Osteocyte (in vitro differentiated cells): ENCODE data around the gene XRCC3. TPM values are rescaled to one million over a fixed set of nuclear protein-coding genes. Genes with fewer than 3 reads are reported as not detected.

Experiments used
- DNase-seq: peaks from one replicate; pipeline ENCODE4 v3.0.0; 2021; ENCODE audit warnings: mixed read lengths; ENCODE audit not compliant: unreplicated experiment; ENCODE audit errors: extremely low spot score
- H3K27ac Mint-ChIP-seq: one replicate; pipeline ENCODE4 v1.8.0; 2021; ENCODE audit warnings: mild to moderate bottlenecking, mixed read lengths; ENCODE audit not compliant: unreplicated experiment
- H3K27me3 Mint-ChIP-seq: one replicate; pipeline ENCODE4 v1.8.0; 2021; ENCODE audit warnings: mixed read lengths; ENCODE audit not compliant: unreplicated experiment
- H3K36me3 Mint-ChIP-seq: one replicate; pipeline ENCODE4 v1.8.0; 2021; ENCODE audit warnings: mixed read lengths; ENCODE audit not compliant: unreplicated experiment
- H3K4me1 Mint-ChIP-seq: one replicate; pipeline ENCODE4 v1.8.0; 2021; ENCODE audit warnings: mixed read lengths; ENCODE audit not compliant: unreplicated experiment
- H3K4me3 Mint-ChIP-seq: one replicate; pipeline ENCODE4 v1.8.0; 2021; ENCODE audit warnings: mild to moderate bottlenecking, moderate library complexity, mixed read lengths; ENCODE audit not compliant: unreplicated experiment
- H3K9me3 Mint-ChIP-seq: one replicate; pipeline ENCODE4 v1.8.0; 2021; ENCODE audit warnings: mixed read lengths; ENCODE audit not compliant: unreplicated experiment
- total RNA-seq: library from RNA; stranded (reverse); gene quantifications from 2 replicates; pipeline ENCODE4 v1.2.1, GENCODE V29; 2021
- TF ChIP-seq, protein P1 (sequence below): fragments of 200-600 bp; sonication (generic); IDR thresholded peaks from 2 replicates; pipeline ENCODE4 v1.5.0; 2021; ENCODE audit warnings: antibody characterized with exemption, mild to moderate bottlenecking, moderate library complexity

Gene XRCC3
- total RNA-seq, 1 donor from 2014 or later, result 7.5 TPM

DNA sequence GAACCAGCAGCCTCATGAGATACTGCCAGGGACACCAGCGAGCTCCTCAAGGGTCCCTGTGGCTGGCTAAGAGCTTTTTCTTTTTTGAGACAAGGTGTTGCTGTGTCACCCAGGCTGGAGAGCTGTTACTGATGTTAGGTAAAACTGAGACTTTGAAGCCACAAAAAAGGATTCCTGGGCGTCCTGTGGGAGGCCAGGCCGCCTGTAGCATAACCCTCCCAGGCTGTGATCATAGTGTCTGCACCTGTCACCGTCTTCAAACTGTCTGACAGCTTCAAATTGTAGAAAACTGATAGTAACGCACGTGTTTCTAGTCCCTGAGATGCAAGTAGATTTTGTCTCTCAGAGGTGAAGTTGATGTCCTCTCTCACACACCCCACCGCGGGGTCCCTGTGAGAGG lies 4.5 kb upstream of the XRCC3 start:
- TF ChIP-seq, protein P1, sequence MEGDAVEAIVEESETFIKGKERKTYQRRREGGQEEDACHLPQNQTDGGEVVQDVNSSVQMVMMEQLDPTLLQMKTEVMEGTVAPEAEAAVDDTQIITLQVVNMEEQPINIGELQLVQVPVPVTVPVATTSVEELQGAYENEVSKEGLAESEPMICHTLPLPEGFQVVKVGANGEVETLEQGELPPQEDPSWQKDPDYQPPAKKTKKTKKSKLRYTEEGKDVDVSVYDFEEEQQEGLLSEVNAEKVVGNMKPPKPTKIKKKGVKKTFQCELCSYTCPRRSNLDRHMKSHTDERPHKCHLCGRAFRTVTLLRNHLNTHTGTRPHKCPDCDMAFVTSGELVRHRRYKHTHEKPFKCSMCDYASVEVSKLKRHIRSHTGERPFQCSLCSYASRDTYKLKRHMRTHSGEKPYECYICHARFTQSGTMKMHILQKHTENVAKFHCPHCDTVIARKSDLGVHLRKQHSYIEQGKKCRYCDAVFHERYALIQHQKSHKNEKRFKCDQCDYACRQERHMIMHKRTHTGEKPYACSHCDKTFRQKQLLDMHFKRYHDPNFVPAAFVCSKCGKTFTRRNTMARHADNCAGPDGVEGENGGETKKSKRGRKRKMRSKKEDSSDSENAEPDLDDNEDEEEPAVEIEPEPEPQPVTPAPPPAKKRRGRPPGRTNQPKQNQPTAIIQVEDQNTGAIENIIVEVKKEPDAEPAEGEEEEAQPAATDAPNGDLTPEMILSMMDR, result no peak
- H3K4me3 Mint-ChIP-seq, result no peak overlapping the region
- H3K9me3 Mint-ChIP-seq, result no peaks in the 10 kb centered on the region
- peaks cover 52% of the 10 kb centered on the region for H3K4me1 Mint-ChIP-seq
- H3K27ac Mint-ChIP-seq, result no peak overlapping the region
- H3K36me3 Mint-ChIP-seq, result no peaks in the 10 kb centered on the region
- no peaks in the 10 kb centered on the region for H3K27me3 Mint-ChIP-seq
- DNase-seq, result no peak

DNA sequence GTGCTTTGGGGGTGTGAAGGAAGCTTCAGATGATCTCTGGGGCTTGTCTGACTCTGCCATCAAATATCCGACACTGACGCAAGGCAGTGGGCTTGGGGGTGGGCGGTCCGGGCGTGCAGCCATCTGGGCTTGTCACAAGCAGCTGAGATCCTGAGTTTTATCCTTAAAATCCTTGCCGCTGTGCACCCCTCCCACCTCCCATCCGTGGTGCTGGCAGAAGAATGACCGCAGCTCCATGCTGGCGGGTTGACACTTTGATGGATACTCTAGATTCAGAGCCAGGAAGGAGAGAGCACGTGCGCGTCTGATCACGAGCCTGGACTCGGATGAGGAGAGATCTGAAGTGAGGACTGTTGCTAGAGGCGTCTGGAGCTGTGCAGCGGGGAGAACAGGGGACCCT lies 3.3 kb upstream of the XRCC3 start:
- no peaks in the 10 kb centered on the region for H3K36me3 Mint-ChIP-seq
- TF ChIP-seq, protein P1, result no peak
- H3K27ac Mint-ChIP-seq, result no peak overlapping the region
- DNase-seq, result no peak
- no peaks in the 10 kb centered on the region for H3K9me3 Mint-ChIP-seq
- peaks cover 54% of the 10 kb centered on the region for H3K4me1 Mint-ChIP-seq
- no peaks in the 10 kb centered on the region for H3K27me3 Mint-ChIP-seq
- no peak overlapping the region for H3K4me3 Mint-ChIP-seq

DNA sequence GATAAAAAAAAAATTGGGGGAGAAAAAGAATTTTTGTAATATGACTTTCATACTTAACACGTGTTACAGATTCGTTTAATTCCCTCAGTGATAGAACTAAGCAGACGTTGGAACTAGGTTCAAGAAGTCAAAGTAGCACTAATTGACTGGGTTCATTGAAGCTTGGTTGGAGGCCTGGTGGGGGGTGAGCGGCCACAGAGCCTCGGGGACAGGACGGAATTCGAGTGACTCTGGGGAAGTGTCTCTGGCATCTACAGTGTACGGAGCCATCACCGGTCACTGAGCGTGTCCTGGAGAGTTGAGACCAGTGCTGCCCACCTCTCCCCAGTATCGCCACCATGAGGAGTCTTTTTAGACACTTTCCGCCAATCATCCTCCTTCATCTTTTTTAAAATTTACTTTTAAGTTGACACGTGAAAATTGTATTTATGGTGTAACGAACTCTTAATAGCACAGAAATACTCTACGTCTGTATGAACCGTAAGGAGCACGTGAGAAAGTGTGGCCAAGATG lies 1.7 kb upstream of the XRCC3 start:
- no peaks in the 10 kb centered on the region for H3K9me3 Mint-ChIP-seq
- no peaks in the 10 kb centered on the region for H3K36me3 Mint-ChIP-seq
- H3K4me1 Mint-ChIP-seq, result peaks cover 47% of the 10 kb centered on the region
- no peaks in the 10 kb centered on the region for H3K27me3 Mint-ChIP-seq
- H3K27ac Mint-ChIP-seq, result no peak overlapping the region
- DNase-seq, result no peak
- H3K4me3 Mint-ChIP-seq, result peak overlapping the region; percentile 79
- TF ChIP-seq, protein P1, result no peak

DNA sequence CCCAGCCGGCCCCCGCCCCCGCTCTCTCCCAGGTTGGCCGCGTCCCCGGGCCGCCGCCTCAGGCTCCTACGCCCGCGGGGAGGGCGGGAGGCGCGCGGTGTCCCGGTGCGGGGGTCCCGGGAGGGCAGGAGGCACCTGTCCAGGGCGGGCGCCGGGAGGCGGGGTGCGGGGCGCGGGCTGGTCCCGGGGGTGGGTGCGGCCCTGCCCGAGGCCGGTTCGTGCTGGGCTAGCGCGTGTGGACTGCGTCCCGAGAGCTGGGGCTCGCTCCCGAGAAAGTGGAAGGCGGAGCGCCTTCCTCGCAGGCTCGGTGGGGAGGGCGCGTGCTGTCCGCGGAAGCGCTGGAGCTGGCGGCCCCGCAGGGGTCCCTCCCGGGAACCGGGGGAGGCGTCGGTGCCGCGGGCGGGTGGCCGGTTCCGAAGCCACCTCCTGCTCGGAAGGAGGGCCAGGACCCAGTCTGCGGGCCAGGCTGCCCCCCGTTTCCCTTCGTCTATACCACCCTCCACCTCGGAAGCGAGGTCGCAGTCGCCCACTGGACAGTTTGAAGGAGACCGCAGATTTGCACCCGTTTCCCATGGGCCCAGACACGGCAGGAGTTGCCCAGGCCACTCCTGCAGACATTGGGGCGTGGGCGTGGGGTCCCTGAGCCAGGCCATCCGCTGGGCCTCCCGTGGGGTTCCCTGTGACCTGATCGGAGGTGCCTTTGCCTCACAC lies 995 bp upstream of the XRCC3 start:
- no peaks in the 10 kb centered on the region for H3K9me3 Mint-ChIP-seq
- H3K36me3 Mint-ChIP-seq, result no peaks in the 10 kb centered on the region
- peaks cover 42% of the 10 kb centered on the region for H3K4me1 Mint-ChIP-seq
- peak overlapping the region; percentile 35 for H3K27ac Mint-ChIP-seq
- DNase-seq, result no peak
- peak overlapping the region; percentile 79 for H3K4me3 Mint-ChIP-seq
- H3K27me3 Mint-ChIP-seq, result no peaks in the 10 kb centered on the region
- TF ChIP-seq, protein P1, result no peak

DNA sequence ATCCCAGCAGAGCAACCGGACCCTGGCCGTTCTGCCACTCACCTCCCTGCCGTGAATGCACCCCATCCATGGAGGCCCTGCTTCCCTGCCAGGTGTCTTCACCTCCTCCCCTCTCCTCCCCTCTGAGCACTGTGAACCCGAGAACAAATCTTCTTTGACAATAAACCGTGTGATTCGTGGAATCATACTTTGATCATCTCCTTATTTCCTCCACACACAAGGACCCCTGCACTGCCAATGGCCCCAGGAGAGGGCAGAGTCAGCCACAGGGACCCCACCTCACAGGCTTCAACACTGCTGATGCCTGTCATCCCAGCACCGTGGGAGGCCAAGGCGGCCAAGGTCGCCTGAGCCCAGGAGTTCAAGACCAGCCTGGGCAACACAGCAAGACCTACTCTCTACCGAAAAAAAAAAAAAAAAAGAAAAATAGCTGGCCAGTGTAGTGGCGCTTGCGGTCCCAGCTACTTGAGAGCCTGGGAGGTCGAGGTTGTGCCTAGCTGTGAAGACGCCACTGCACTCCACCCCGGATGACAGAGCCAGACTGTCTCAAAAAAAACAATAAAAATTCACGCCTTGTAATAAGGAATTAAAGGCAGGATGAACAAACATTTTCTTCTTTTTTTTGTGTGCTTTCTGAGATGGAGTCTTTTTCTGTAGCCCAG lies 1.1 kb downstream of the XRCC3 start:
- peak overlapping the region; percentile 76 for H3K4me3 Mint-ChIP-seq
- no peaks in the 10 kb centered on the region for H3K9me3 Mint-ChIP-seq

More for the DNA sequence above, 1.1 kb downstream of the XRCC3 start:
- Mint-ChIP-seq H3K27me3 (no peaks in the 10 kb centered on the region), H3K27ac (peak overlapping the region; percentile 68), H3K4me1 (peaks cover 44% of the 10 kb centered on the region), H3K36me3 (no peaks in the 10 kb centered on the region)
- TF ChIP-seq, protein P1, result no peak
- no peak for DNase-seq
